Smooth muscle cell of trachea (primary cell): ENCODE data around the gene ZNF736. TPM values are rescaled to one million over a fixed set of nuclear protein-coding genes. Genes with fewer than 3 reads are reported as not detected.

Experiments
- total RNA-seq: library from RNA; depleted of rRNA; stranded (reverse); fragments of >200 nt; gene quantifications from 2 replicates; pipeline ENCODE4 v1.2.1, GENCODE V29; 2014

The ZNF736 gene
- total RNA-seq, result 9.4 and 12.4 TPM in 2 replicates

DNA sequence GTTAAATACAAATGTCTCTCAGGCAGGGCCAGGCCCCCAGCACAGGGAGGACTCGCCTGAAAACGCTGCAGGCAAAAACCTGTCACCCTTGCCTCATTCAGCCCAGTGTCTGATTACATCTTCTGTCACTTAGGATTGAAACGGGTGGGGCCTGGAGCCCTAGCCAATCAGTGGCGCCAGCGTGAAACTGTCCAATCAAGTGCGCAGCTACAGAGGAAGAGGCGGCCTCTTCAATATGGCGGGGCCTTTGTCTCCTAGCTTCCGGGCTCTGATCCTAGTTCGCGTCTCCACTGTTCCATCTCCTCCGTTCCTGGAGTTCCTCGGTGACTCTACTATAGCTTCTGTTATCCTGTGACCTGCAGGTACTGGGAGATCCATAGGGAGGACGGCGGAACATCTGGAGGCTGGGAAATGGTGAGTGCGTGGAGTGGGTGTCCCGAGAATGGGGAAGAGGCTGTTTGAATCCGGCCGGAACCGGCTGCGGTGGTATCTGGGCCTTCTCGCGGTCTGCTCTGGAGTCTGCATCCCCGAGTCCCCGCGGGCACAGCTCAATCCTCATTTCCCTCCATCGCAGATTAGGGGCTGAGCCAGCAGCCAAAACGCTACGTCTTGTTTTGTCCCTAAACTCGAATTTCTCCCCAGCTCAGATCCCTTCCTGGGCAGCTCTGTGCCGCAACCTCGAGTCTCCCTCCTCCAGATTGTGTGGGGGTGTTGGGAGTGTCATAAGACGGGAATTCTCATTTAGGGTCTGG lies at the start of gene ZNF736:
ZNF736 (plus strand) TSS at position 222 of the 752 bp plus-strand sequence; CDS start at position 412, 190 bp downstream.

Other genes with a start within 250 kb of the ZNF736 start
- not detected in 2 replicates for gene ZNF735, start 106.8 kb upstream of the ZNF736 start, total RNA-seq
- gene ZNF679, start 85.5 kb upstream of the ZNF736 start, total RNA-seq, result not detected in 2 replicates
- gene ZNF680, start 249.1 kb downstream of the ZNF736 start, total RNA-seq, result 5.5 and 10.3 TPM in 2 replicates